ENCODE measurements around the gene RAPGEF3. TPM values are rescaled to one million over a fixed set of nuclear protein-coding genes. Genes with fewer than 3 reads are reported as not detected.

RAPGEF3 gene
- total and polyA plus RNA-seq, 2 experiments from 2014 or later: 2.1 to 2.6 TPM

DNA sequence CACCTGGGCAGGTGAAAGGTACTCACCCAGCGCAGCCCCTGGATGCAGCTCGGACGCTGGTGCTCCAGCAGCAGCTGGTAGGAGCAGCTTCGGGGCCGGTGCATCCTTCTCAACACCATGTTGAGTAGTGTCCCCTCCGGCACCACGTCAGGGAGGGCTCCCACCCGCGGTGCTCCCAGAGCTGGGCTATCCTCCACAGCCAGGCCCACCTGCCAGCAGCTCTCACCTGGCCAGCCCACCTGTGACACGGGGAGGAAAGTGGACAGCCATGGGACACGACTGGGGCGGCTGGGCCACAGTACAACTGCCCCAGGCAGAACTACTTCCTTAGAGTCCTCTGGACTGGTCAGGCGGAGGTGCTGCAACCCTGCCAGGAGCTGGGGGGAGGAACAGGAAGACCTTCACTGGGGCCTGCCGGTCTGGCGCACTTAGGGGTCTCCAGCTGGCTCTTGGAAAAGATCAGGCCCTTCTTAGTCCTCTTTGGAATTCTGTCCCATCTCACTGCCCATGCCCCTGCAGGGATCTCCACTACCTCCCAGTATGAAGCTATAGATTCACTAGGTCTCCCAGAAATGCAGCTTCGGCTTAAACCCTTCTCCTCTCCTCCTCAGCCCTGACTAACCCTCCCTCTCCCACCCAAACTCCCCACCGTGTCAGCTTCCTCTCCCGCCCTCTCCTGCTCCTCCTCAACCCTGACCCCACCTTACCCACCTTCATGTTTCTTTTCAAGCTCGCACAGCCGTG is 668 bp downstream of the RAPGEF3 start:
- TF ChIP-seq EZH2 (IDR thresholded peaks at IDR 0.05; ENCODE audit: borderline replicate concordance) (no peak), EZH2phosphoT487 (IDR thresholded peaks at IDR 0.05; ENCODE audit: low read depth, severe bottlenecking, unreplicated experiment) (no peak)
- TF ChIP-seq, protein P1, sequence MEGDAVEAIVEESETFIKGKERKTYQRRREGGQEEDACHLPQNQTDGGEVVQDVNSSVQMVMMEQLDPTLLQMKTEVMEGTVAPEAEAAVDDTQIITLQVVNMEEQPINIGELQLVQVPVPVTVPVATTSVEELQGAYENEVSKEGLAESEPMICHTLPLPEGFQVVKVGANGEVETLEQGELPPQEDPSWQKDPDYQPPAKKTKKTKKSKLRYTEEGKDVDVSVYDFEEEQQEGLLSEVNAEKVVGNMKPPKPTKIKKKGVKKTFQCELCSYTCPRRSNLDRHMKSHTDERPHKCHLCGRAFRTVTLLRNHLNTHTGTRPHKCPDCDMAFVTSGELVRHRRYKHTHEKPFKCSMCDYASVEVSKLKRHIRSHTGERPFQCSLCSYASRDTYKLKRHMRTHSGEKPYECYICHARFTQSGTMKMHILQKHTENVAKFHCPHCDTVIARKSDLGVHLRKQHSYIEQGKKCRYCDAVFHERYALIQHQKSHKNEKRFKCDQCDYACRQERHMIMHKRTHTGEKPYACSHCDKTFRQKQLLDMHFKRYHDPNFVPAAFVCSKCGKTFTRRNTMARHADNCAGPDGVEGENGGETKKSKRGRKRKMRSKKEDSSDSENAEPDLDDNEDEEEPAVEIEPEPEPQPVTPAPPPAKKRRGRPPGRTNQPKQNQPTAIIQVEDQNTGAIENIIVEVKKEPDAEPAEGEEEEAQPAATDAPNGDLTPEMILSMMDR (IDR thresholded peaks at IDR 0.05; ENCODE audit: poor library complexity): no peak
- H3K27me3 ChIP-seq: no peaks in the 10 kb centered on the region
- peaks cover 24% of the 10 kb centered on the region for H3K4me1 ChIP-seq (ENCODE audit: insufficient read depth)
- H3K36me3 ChIP-seq (replicated peaks; ENCODE audit: insufficient read depth, low read depth): no peaks in the 10 kb centered on the region
- 63% methylated on average over 18 of the region's 20 CpGs for WGBS (ENCODE audit: low lambda C conversion rate, missing lambda C conversion rate)
- no peaks in the 10 kb centered on the region for H4K20me1 ChIP-seq (ENCODE audit: insufficient read depth, poor library complexity, severe bottlenecking)
- H3K4me2 ChIP-seq: peak overlapping the region; percentile 98
- H3K79me2 ChIP-seq: no peaks in the 10 kb centered on the region
- H3K9me2 ChIP-seq (replicated peaks; ENCODE audit: insufficient read depth): no peaks in the 10 kb centered on the region
- peak overlapping the region; percentile 60 for H3K4me3 ChIP-seq
- H3K27ac ChIP-seq: peak overlapping the region; percentile 53
- no peaks in the 10 kb centered on the region for H3K9me3 ChIP-seq (ENCODE audit: low read depth)
- no peak for DNase-seq (ENCODE audit: low spot score)
- peak overlapping the region; percentile 99 for H2AFZ ChIP-seq

DNA sequence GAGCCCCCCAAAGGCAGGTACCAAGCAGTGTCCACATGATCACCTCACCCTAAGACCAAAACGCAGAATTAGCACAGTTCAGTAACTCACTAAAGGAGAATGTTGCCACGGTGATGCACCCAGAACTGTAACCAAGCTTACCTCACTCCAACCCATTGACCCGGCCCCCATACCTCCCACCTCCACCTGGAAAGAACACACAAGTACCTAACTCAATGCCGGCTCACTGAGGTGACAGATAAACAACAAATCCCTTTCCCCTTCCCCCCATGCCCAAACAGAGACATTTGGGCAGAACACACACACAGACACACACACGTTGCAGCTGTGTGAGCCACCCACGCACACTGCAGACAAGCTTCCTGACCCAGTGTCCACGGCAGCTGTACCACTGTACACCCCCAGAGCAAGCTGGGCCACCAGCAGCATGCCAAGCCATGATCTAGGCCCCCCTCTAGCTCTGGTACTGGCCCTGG is 1.3 kb downstream of the RAPGEF3 start:
- 70% methylated on average over 7 of the region's 7 CpGs for WGBS (ENCODE audit: low lambda C conversion rate, missing lambda C conversion rate)

DNA sequence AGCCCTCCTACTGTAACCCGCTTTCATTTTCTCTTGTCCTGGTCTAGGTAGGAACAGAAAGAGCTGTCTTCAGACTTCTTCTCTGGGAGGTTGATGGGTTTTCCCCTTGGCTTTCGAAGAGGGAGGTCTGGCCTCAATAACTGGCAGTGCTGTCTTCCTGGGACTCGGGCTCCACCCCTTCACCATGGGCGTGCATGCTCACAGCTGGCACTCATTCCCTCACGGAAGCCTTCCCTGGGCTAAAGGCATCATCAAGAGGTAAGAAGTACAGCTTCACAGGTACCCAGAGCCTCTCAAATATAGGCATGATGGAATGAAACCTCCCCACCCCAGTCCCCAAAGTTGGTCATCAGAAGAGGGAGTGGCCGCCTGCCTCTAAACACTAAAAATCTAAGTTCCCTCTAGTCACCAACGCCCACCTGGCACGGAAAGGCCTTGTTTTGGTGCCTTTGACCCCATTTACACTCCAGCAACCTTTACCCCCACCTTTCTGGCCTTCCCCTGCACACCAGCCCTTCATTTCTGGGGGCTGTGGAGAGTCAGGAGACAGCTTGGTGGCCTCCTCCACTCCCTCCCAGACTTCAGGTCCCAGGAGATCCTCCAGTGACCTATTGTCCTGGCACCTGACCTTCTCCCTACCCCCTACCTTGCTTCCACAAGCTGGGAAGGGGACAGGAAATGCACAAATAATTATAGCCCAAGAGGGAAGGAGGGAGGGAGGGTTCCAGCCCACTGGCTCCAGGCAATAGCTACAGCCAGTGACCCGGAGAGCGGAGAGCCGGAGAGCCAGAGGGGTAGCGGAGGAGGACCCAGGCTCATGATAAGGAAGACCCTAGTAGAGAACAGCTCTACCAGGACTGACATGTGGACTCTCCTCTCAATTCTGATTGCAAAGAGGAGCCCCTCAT is 2.8 kb downstream of the RAPGEF3 start:
- Histone ChIP-seq H3K79me2 (no peaks in the 10 kb centered on the region), H3K9me2 (replicated peaks; ENCODE audit: insufficient read depth) (no peaks in the 10 kb centered on the region), H2AFZ (no peak overlapping the region), H3K27me3 (no peaks in the 10 kb centered on the region), H3K4me1 (ENCODE audit: insufficient read depth) (peaks cover 27% of the 10 kb centered on the region), H3K4me2 (no peak overlapping the region), H3K36me3 (replicated peaks; ENCODE audit: insufficient read depth, low read depth) (no peaks in the 10 kb centered on the region), H3K9me3 (ENCODE audit: low read depth) (no peaks in the 10 kb centered on the region), H3K27ac (no peak overlapping the region), H3K4me3 (no peak overlapping the region), H4K20me1 (ENCODE audit: insufficient read depth, poor library complexity, severe bottlenecking) (no peaks in the 10 kb centered on the region)
- DNase-seq (ENCODE audit: low spot score): no peak
- WGBS (ENCODE audit: low lambda C conversion rate, missing lambda C conversion rate): 87% methylated on average over 12 of the region's 12 CpGs
- no peak for TF ChIP-seq EZH2phosphoT487 (IDR thresholded peaks at IDR 0.05; ENCODE audit: low read depth, severe bottlenecking, unreplicated experiment)
- TF ChIP-seq, protein P1 (IDR thresholded peaks at IDR 0.05; ENCODE audit: poor library complexity): no peak
- no peak for TF ChIP-seq EZH2 (IDR thresholded peaks at IDR 0.05; ENCODE audit: borderline replicate concordance)

More for the DNA sequence above, 1.3 kb downstream of the RAPGEF3 start:
- Histone ChIP-seq H3K36me3 (replicated peaks; ENCODE audit: insufficient read depth, low read depth) (no peaks in the 10 kb centered on the region), H2AFZ (no peak overlapping the region), H4K20me1 (ENCODE audit: insufficient read depth, poor library complexity, severe bottlenecking) (no peaks in the 10 kb centered on the region), H3K79me2 (no peaks in the 10 kb centered on the region), H3K27me3 (no peaks in the 10 kb centered on the region), H3K9me2 (replicated peaks; ENCODE audit: insufficient read depth) (no peaks in the 10 kb centered on the region), H3K27ac (no peak overlapping the region), H3K4me2 (peak overlapping the region; percentile 98), H3K4me3 (no peak overlapping the region), H3K9me3 (ENCODE audit: low read depth) (no peaks in the 10 kb centered on the region), H3K4me1 (ENCODE audit: insufficient read depth) (peaks cover 27% of the 10 kb centered on the region)
- no peak for DNase-seq (ENCODE audit: low spot score)
- TF ChIP-seq, protein P1 (IDR thresholded peaks at IDR 0.05; ENCODE audit: poor library complexity): no peak
- TF ChIP-seq EZH2phosphoT487 (IDR thresholded peaks at IDR 0.05; ENCODE audit: low read depth, severe bottlenecking, unreplicated experiment) (no peak), EZH2 (IDR thresholded peaks at IDR 0.05; ENCODE audit: borderline replicate concordance) (no peak)
